Measurements from ENCODE around the gene USH1G.
"Not testable (repeated sequence)": the region's sequence is repeated elsewhere in the genome, so short reads cannot be mapped to it uniquely, and the experiment has no call there.

Gene USH1G

GRCh38 chr17:74870512-74870911 lies 52.5 kb downstream of the USH1G start:
- H3K4me3 ChIP-seq (ENCODE audit: low read depth in 1 of 2, low read length in 1 of 2): no peak overlapping the region
- no peak overlapping the region for H3K27ac ChIP-seq
- no peaks in the 10 kb centered on the region for H3K36me3 ChIP-seq
- peaks cover 15 to 16% of the 10 kb centered on the region in 2 experiments for H3K4me1 ChIP-seq (ENCODE audit: control insufficient read depth in 1 of 2, insufficient read depth in 1 of 2, low read depth in 1 of 2, low read length in 1 of 2)
- no peaks in the 10 kb centered on the region for H3K9me3 ChIP-seq
- no peak for TF ChIP-seq CTCF (IDR thresholded peaks at IDR 0.05)
- H3K27me3 ChIP-seq: peaks cover 15% of the 10 kb centered on the region

- H3K36me3 ChIP-seq; H3K27ac ChIP-seq; H3K9me3 ChIP-seq; H3K4me3 ChIP-seq (ENCODE audit: low read depth in 1 of 2, low read length in 1 of 2): not testable (repeated sequence)
- Histone ChIP-seq H3K4me1 (ENCODE audit: control insufficient read depth in 1 of 2, insufficient read depth in 1 of 2, low read depth in 1 of 2, low read length in 1 of 2) (peaks cover 15 to 16% of the 10 kb centered on the region in 2 experiments), H3K27me3 (peaks cover 15% of the 10 kb centered on the region)
Observed at GRCh38 chr17:74870028-74870427, 53.0 kb downstream of the USH1G start.

GRCh38 chr17:74868908-74869255 lies 54.2 kb downstream of the USH1G start:
- Histone ChIP-seq H3K4me1 (ENCODE audit: control insufficient read depth in 1 of 2, insufficient read depth in 1 of 2, low read depth in 1 of 2, low read length in 1 of 2) (peaks cover 14 to 17% of the 10 kb centered on the region in 2 experiments), H3K27me3 (peaks cover 15% of the 10 kb centered on the region), H3K36me3 (no peaks in the 10 kb centered on the region), H3K4me3 (ENCODE audit: low read depth in 1 of 2, low read length in 1 of 2) (no peak overlapping the region), H3K9me3 (no peaks in the 10 kb centered on the region), H3K27ac (no peak overlapping the region)
- TF ChIP-seq CTCF (IDR thresholded peaks at IDR 0.05): no peak

- Histone ChIP-seq H3K27ac (no peak overlapping the region), H3K9me3 (no peaks in the 10 kb centered on the region), H3K27me3 (peaks cover 20% of the 10 kb centered on the region), H3K36me3 (no peaks in the 10 kb centered on the region), H3K4me3 (ENCODE audit: low read depth in 1 of 2, low read length in 1 of 2) (no peak overlapping the region), H3K4me1 (ENCODE audit: control insufficient read depth in 1 of 2, insufficient read depth in 1 of 2, low read depth in 1 of 2, low read length in 1 of 2) (peaks cover 8 to 13% of the 10 kb centered on the region in 2 experiments)
- no peak for TF ChIP-seq CTCF (IDR thresholded peaks at IDR 0.05)
Observed at GRCh38 chr17:74868251-74868907, 54.7 kb downstream of the USH1G start.

- Histone ChIP-seq H3K27me3 (peaks cover 41% of the 10 kb centered on the region), H3K36me3 (no peaks in the 10 kb centered on the region), H3K4me3 (ENCODE audit: low read depth in 1 of 2, low read length in 1 of 2) (no peak overlapping the region), H3K9me3 (no peaks in the 10 kb centered on the region), H3K27ac (no peak overlapping the region), H3K4me1 (ENCODE audit: control insufficient read depth in 1 of 2, insufficient read depth in 1 of 2, low read depth in 1 of 2, low read length in 1 of 2) (peaks cover 6 to 11% of the 10 kb centered on the region in 2 experiments)
- no peak for TF ChIP-seq CTCF (IDR thresholded peaks at IDR 0.05)
Observed at GRCh38 chr17:74866198-74866835, 56.7 kb downstream of the USH1G start.
